ENCODE data around the gene NCAM2.
A peak's percentile ranks its signal among the peaks of the same experiment; 100 is the strongest.

Gene NCAM2

DNA sequence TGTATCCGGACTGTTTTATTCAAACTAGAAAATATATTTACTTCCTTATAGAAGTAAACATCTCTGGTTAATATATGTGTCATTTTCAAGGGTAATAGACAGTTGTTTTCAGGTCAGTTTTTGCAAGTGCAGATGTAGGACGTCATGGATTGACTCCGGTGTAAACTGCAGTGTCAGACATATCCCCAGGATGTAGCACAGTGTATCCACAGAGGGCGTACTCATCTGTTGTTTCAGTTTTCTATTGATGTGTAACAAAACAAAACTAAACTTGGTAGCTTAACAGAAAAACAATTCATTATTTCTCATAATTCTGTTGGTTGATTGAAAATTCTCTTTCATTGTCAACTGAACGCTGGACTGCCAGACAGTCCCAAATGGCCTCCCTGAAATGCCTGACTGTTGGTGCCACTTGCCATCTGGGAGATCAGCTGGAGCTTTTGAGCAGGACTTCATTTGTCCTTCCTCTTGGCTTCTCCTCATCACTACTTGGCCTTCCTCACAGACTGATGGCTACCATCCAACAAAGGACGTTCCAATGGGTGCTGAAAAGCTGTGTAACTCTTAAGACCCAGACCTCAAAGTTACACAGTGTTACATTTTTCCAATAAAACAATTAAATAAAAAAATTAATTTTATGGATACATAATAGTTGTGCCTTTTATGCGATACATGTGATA is 181.6 kb downstream of the NCAM2 start:
- DNase-seq = no peak

DNA sequence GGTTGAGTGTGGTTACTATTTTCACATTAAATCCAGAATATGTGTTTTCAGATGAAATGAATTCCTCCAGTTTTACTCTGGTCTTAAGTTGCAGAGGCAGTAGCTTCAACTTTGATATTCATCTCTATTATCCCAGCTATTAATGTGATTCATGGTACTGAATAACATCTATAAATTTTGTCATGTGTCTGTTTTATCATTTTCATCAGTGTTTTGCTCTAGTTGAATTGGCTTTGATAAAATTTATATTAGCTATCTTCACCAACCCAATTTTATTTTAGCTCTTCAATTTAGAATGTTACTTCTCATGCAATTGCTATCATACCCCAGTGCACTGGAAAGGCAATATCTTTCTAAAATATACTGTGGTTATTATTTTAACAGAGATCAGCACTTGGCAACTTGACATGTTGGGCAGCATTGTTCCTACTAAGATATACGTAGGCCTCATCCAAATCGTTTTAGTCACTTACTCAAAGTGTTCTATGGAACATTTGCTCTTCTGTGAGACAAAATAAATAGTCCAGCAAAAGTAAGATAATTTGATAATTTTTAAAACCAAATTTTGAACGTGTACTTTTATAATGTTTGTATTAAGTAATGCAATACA is 184.3 kb downstream of the NCAM2 start:
- DNase-seq = no peak

DNA sequence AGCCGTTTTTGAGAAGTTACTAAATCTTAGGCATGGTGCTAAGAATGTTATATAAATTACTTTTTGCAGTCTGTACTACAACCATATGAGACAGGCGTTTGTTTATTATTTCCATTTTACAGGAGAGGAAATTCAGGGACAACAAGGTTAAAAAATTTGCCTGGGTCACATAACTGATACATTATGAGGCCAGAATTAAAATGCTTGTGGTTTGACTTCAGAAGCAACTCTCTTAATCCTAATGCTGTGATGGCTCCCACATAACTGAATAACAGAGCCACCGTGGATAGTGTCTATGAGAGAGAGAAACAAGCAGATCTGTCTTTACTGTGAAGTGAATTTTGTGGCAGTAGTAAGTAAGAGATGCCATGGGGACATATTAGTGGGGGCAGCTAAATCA is 184.9 kb downstream of the NCAM2 start:
- DNase-seq = no peak

DNA sequence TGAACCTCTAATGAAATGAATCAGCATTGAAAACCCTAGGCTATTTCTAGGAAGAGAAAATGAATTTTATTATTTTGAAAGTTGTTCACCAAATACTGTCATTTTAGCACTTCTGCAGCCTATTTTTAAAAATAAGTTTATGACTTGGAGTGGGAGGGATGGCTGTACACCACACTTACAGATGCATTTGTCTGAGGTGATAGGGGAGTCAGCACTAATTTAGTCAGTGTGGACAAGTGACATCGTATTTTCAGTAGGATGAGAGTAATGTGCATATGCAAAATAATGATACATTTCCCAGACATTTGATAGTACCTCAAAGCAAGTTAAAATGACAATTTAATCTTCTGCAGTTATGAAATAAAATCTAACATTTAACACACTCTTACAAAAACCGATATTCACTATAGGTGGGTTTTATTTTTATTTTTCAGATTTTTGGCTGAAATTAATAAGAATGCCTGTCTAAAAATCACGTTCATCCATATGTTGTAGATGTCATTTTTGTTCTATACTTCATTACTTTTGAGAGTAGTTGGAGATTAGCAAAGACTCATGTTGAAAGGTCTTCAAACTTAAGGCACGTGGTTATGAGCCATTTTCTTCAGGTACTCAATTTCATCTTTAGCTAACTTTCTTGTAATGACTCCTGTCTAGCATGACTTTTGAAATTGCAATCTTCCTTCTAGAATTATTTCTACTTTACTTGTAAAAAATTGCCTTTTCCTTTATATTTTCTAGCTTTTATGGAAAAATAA is 186.7 kb downstream of the NCAM2 start:
- no peak for DNase-seq

DNA sequence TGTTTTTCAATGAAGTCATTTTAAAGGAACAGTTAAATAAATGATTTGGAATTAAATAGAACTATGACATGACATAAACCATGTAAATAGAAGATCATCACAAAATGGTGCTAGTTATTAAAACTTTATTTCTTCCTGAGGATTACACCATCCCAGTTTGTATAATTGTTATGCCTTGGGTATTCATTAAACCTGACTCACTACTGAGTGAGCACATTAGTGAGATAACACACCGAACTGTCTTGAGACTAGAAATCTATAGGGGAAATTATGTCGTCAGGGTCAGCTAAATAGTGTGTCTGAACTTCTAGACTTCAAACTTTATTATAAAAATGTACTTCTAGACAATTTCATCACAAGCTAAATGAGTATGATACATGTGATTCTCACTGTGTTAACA is 189.4 kb downstream of the NCAM2 start:
- DNase-seq = no peak

DNA sequence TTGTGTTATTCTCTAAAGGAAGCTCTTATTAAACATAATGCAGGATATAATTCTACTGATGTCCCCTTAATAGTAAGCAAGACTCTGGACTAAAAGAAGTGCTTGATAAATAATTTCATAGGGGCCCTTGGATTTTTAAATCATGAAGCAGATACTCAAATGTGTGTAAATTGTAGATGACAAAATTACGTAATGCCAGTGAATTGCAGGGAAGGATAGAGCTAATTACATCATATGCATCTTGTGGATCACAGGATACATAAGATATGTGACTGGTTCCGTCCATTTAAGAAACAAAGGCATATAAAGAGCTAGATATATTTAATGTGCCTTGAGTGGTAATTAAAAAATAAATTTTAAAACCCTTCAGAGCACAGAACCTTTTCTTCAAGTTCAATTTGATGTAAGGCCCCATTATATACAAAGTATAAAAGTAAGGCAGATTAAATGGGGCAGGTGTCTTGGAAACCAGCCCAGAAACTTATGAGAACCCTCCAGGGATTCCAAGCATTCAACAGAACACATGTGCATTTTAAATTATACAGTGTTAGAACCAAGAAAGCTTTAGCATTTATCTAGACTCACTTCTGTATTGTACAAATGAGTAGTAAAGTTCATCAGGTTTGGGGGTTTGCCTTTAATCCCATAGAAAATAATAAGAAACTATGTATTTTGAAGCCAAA is 190.4 kb downstream of the NCAM2 start:
- peak; percentile 47 for DNase-seq

DNA sequence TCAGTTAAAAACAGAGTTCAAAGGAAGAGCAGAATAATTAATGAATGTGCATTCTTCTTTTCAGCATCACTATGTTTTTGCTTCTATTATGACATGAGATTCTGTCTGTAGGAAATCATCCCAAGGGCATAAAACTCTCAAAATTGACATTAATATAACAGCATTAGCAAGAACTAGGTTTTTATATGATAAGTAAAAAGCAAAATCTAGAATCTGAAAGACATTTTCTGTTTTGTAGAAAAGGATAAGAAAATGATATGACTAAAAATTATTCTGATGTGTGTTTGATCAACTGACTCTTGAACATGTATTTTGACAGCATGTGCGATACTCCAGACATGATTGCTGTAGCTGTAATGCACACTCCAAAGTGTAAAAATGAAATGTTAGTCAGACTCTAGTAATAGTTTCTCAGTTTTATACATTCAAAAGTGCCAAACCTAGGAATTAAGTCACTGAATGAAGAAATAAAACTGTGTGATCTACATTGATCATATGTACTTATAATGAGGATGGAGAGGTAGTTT is 197.3 kb downstream of the NCAM2 start:
- DNase-seq = no peak

DNA sequence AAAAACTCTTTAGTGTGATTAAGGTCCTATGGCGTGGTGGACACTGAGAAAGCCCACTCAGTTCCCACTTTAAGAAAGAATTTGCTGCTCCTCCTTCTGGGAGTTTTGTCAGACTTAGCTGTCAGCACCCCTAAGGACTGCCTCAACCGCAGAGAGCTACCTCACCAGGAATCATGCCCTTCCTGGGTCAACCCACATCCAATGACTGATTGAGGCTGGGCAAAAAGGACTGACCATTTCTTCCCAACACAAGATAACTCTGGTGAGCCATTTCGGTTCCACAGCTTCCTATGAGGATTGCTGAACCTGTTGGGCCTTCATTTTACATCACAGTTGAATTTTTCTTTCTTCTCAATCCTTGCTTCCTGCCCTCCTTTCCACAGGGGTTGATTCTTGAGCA is 197.9 kb downstream of the NCAM2 start:
- no peak for DNase-seq

DNA sequence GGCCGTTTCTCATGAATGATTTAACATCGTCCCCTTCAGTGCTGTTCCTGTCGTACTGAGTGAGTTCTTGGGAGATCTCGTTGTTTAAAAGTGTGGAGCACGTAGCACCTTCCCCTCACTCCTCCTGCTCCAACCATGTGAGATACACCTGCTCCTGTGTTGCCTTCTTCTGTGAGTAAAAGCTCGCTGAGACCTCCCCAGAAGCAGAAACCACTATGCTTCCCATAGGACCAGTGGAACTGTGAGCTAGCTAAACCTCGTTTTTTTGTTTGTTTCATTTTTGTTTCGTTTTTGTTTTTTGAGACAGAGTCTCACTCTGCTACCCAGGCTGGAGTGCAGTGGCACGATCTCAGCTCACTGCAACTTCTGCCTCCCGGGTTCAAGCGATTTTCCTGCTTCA is 198.6 kb downstream of the NCAM2 start:
- DNase-seq = no peak

DNA sequence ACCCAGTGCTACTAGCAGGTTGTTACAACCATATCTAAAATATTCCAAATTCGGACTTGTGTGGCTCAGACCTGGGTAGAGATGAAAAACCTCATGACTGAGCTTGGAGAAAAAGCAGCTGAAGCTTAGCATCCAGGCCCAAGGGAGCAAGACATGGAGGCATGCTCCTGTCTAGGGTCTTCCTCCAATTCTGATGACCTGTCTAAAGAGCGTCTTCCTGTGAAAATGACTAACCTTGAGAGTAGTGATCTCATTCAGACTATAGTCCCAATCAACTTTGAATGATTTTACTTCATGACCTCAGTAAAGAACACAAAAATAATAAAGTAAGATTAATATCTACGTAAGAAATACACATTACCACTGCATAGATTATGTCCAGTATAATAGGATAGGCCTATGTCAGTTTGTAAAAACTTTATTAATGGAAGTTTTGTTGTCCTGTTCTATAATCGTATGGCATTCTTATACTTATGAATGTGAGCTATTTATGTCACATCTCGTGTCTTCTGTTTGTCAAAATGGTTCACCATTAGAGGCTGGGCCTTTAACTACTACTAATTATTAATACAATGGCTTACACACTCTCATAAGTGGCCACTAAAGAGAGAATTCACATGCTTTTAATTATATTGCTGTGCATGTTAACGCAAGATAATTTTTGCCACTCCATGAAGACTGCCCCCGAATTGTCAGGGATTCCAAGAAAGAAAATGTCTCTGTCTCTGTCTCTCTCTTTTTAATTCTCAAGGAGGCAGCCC is 201.3 kb downstream of the NCAM2 start:
- no peak for DNase-seq

DNA sequence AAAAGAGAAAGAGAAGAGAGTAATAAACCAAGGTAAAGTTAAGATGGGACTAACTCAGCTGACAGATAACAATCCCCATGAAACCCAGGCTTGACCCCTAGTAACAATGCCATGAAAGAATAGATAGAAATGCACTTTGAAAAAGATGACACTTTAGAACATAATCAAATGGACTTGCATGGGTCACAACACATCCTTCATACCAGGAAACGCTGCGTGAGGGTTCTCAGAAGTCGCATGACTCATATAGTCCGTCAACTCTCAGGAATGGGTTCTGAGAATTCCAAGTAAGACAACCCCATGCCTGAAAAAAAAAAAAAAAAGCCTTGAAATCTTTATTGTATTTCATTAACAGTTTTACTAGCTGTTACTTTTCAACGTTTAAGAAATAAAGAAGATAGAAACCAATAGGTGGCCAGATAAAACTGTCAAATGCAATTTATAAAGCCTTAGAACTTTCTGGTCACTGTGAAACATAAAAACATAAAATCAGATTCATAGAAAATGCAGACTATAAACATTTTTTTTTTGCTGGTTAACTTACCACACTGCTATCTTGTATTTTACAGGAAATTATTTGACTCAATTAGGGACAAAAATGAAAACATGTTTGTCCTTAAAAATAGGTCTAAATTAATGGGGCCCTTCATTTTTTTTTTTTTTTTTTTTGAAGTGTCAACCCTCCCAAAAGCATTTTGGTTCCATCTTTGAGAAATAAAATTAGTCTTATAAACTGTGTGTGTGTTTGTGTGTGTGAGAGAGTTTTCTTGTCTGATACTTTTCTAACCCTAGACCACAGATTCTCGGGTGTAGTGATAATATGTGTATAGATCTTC is 202.1 kb downstream of the NCAM2 start:
- no peak for DNase-seq

DNA sequence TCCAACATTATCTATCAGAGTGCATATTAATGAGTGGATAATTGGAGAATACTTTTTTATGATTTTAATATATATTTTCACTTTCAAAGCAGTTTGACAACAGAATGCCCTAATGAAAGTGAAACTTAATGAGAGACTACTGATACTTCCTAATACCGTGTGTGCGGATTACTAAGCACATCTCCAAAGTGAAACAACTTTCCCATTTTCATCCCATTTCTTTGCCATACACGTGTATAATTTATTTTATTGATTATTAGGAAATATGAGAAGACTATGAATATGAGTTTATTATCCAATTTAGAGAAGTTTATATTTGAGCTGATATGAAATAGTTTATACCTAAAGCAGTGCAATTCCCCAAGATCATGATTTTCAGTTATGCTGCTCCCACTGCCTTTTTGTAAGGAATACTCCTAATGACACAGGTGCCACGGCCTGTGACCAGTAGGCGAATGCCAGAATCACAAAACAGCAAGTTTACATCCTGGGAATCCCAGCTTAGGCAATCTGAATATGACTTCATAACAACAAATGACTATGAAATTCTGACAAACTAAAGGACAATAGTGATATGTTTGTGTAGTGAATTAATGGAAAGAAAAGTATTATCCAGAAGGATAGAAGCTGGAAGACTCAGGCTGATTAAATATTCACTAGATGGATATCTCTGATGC is 202.9 kb downstream of the NCAM2 start:
- DNase-seq = no peak

DNA sequence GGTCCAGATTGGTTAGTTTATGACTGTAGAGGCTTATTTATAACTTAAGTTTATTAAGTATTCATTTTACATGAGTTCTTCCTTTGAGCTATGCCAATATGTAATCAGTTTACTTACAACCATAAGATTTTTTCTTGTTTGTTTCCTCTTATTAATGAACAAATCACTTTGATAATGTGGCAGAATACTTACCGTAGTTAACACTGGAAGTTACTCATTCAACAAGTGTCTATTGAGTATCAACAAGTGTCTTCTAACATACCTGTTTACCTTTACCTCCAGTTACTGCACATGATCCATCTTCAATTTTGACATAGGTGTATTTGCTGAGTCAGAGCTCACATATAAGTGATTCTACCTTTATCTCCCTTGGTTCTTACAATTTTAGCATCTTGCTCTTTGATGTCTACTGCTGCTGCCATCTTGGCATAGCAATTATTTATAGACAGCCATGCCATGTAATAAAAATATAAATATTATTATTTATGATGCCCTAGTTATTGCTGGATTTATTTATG is 205.7 kb downstream of the NCAM2 start:
- DNase-seq = no peak

DNA sequence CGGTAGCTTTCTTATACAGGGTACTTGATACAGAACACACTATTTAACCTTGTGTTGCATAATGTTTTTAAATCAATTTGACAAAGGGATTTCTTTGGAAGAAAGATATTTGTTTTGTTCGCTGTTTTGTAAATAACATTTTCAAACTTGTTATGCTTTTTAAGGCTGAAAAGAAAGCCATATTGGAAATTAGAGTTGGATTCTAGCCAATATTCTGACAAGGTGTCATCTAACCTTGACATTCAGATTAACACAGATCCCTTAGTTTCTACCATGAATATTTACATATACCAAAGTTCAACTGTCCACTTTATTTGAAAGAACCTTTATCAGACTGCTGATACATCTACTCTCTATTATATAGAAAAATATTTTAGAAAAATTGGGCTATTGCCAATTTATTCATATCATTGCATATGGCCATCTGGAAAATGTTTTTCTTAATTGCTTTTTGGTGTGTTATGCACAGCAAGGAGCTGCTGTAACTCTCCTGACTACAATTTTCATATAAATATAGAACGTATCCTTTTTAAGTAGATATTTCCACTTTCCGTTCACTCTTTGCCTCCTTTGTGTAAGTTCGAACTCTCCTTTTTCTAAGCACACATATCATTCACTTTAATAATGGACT is 206.3 kb downstream of the NCAM2 start:
- no peak for DNase-seq

DNA sequence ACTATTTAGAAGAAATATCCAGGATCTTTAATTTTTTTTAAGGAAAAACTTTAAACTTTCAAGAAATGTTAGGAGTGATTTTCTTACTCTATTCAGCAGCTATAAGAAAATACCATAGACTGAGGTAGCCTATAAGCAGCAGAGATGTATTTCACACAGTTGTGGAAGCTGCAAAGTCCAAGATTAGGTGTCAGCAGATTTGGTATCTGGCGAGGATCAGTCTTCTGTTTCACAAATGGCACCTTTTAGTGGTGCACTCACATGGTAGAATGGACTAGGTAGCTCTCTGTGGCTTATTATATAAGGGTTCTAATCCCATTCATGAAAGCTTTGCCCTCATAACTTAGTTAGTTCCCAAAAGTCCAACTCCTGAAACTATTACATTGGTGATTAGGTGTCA is 207.4 kb downstream of the NCAM2 start:
- DNase-seq = no peak

DNA sequence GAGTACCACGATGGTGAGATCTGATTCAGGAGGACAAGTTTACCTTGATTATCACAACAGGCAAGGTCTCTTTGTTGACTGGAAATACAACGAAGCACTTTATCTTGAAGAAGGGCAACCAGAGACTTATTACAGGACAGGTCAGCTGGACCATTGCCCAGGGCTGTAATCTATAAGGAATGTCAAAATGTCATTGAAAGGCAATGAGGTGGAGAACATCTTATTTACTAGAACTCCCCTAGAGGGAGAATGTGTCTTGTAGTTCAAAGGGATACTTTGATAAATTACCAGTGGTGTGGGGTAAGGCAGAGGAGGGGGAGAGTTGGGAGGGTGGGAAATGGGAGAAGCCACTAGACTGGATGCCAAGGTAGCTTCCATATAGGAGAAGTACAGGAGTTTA is 212.3 kb downstream of the NCAM2 start:
- no peak for DNase-seq

DNA sequence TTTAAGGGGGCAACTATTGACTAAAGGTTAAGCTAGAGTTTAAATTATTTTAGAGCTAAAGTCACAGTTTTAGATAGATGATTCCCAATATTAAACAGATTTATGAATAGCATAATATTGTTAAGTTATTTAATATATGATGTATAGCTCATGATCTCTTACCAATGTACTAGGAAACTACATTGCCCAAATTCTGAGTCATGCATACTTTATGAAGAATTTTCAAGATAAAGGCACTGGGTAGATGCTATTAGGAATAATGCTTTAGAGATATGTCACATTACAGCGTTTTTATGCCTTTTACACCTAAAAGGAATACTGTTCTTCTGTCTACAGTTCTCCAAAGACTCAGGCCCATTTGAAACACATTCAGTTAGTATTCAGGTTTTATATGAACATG is 215.1 kb downstream of the NCAM2 start:
- DNase-seq = no peak

DNA sequence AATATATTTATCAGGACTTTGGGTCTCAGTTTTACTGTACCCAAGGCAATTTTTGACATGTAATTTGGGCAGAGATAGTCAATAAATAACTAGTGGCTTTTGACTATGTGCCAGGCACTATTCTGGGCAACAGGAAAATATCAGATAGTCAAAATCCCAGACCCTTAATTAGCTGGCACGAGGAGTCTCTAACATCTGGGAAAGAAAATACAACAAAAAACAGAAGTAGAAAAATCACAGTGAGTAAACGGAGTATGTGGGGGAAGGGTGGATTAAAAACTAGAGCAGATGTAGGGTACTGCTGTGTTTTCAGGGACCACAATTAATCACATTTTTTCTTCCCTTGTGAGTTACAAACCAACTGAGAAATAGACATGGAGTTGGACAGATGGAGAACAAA is 217.8 kb downstream of the NCAM2 start:
- DNase-seq = no peak

DNA sequence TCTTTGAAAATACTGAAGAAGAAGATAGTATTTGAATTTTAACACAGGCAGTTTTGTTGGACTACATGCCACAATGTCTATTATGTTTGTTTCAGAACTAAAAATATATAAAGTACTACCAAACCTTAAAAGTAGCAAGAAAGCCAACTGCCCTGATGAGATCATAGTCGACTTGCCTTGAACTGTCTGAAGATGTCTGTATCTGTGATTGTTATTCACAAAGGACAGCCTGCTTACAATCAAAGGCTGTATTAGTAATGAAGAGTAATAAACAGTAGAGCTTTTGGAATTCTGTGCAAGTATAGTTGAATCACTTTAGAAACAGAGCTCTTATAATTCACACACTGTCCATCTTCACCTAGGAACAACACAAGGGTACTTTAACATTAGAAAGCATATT is 228.3 kb downstream of the NCAM2 start:
- DNase-seq = no peak

DNA sequence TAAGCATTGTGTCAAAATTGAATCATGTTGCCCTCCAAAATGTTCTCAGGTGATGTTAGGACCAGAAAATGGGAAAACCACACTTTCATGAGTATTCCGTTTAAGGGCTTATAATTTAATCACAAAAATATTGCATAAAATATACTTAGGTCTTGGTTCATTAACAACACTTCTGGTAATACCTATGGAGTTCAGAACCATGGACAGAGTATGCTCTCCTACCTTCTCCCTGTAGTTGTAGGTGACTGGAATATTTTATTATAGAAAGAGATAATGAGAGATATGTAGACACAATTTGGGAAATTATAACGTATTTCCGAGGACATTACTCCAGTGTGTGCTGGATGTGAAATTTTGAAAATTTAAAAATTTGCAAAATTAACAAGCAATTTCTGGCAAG is 232.5 kb downstream of the NCAM2 start:
- DNase-seq = no peak

DNA sequence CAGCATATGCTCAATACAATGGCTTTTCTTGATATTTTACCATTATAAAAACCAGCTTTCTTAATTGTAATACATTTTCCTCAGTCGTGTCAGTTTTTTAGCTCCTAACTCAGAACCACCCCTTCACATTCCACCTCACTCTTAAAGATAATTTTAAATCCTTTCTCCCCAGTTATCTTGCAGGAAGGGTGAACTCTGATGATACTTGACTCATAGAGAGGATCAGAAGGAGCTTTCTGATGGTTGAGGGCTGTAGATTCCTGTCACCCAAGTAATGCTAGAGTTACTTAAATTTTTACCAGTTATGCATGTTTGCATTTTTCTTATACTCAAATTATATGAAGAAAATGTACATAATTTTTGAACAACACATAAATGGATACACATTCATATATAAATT is 233.7 kb downstream of the NCAM2 start:
- no peak for DNase-seq

Data from NCI-H524 treated with DMSO at 0.1 percent for 48 hours (cell line).